Left lung (tissue), 10 donors: ENCODE measurements around the gene IFTAP. TPM values are rescaled to one million over a fixed set of nuclear protein-coding genes. Genes with fewer than 3 reads are reported as not detected.

Experiments
- ATAC-seq: fragments of 200-7000 bp; cut with Tn5 transposase; one replicate; pipeline ENCODE4 v1.9.1; 2020; ENCODE audit warnings: moderate library complexity
- DNase-seq, 4 donors: peaks; one replicate each; pipeline ENCODE4 v3.0.0-alpha.2; 2013 to 2020
- H3K27ac ChIP-seq, 2 donors: fragments of 200-600 bp; sonication (generic) in 1 of 2; one replicate each; pipeline versions ENCODE4 v1.5.0 to v1.8.0; 2020 to 2021
- H3K27me3 ChIP-seq, 2 donors: fragments of 200-600 bp; sonication (generic) in 1 of 2; one replicate each; pipeline versions ENCODE4 v1.5.0 to v1.8.0; 2020 to 2021
- H3K36me3 ChIP-seq, 2 donors: fragments of 200-600 bp; sonication (generic) in 1 of 2; one replicate each; pipeline versions ENCODE4 v1.5.0 to v1.8.0; 2020 to 2021
- H3K4me1 ChIP-seq, 2 donors: fragments of 200-600 bp; one replicate each; pipeline ENCODE4 v1.8.0; 2021
- H3K4me3 ChIP-seq, 2 donors: fragments of 200-600 bp; sonication (generic) in 1 of 2; one replicate each; pipeline versions ENCODE4 v1.5.0 to v1.8.0; 2020 to 2021; ENCODE audit warnings: mild to moderate bottlenecking in 1 of 2
- H3K9me3 ChIP-seq, 2 donors: fragments of 200-600 bp; sonication (generic) in 1 of 2; one replicate each; pipeline versions ENCODE4 v1.5.0 to v1.8.0; 2020 to 2021
- CTCF ChIP-seq, 2 donors: fragments of 200-600 bp; sonication (generic) in 1 of 2; IDR thresholded peaks; one replicate each; pipeline versions ENCODE4 v1.5.0 to v1.8.0; 2021; ENCODE audit warnings: antibody characterized with exemption in 2 of 2
- intact Hi-C, 2 donors: fragments of 100-400 bp; cut with DNase I; formaldehyde crosslinking; loops; one replicate each; pipeline versions ENCODE4 v1.11.2 to v1.14.2; 2022
- polyA plus RNA-seq, 6 donors: library from polyadenylated mRNA; unstranded; fragments of 120-200 nt; gene quantifications; one replicate each; pipeline ENCODE4 v1.2.1, GENCODE V29; 2013; ENCODE audit not compliant: insufficient read length in 6 of 6
- total RNA-seq, 2 donors: library from RNA; stranded (reverse); fragmentation: NEBNext Ultra II Directional; extraction: Animal tissue kit (Norgen Biotek cat#: 25700); gene quantifications; one replicate each; pipeline ENCODE4 v1.2.1, GENCODE V29; 2021
- donor health status: DM: no; HTN: yes; CAD: no.
- donor health status: DM: no; HTN: no; CAD: no.

The IFTAP gene
- total and polyA plus RNA-seq, 8 donors = 11.8 to 53.9 (median 48.4) TPM

DNA sequence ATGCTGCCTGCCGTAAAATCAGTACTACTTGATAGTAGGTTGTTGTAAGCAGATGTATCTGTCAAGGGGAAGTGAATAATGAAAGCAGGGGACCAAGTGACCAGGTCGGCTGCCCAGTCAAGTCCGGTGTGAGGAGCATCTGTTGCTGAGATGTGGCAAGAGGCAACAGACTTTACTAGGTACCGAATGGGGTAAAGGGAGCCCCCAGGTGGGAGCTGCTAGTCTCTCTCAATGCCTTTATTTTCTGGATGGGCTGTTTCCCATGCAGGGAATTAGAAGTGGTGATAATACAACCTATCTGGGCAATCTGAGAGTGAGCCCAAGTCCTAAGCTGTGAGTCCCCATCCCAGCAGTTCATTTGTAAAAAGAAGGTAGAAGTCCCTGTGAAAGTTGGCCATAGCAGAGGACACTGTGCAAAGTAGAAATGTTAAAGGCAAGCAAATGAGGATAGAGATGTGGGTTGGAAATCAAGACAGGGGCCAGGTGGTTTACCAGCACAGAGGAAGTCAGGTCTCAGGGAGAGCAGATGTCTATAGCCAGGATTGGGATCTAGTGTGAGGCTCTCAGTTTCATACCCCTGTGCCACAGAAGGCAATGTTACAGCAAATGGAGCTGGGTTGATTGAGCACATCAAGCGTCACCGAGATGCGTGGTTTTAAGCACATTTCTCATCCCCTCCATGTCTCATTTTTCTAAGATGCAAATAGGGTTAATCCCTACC lies 94.4 kb downstream of the IFTAP start:
- ATAC-seq (no peak), DNase-seq (no peak)
- H3K27me3 ChIP-seq = no peaks in the 10 kb centered on the region
- TF ChIP-seq CTCF (IDR thresholded peaks at IDR 0.05) = no peak
- no peaks in the 10 kb centered on the region for H3K36me3 ChIP-seq
- no peak overlapping the region for H3K27ac ChIP-seq
- H3K4me3 ChIP-seq = no peak overlapping the region
- intact Hi-C loops = no loop called here
- no peaks in the 10 kb centered on the region for H3K4me1 ChIP-seq
- no peaks in the 10 kb centered on the region for H3K9me3 ChIP-seq

GRCh38 chr11:36689442-36689841 lies 95.1 kb downstream of the IFTAP start:
- ATAC-seq (no peak), DNase-seq (no peak)
- Histone ChIP-seq H3K4me1 (no peaks in the 10 kb centered on the region), H3K9me3 (no peaks in the 10 kb centered on the region), H3K36me3 (no peaks in the 10 kb centered on the region), H3K27me3 (no peaks in the 10 kb centered on the region), H3K27ac (no peak overlapping the region), H3K4me3 (no peak overlapping the region)
- intact Hi-C loops = no loop called here
- no peak for TF ChIP-seq CTCF (IDR thresholded peaks at IDR 0.05)

DNA sequence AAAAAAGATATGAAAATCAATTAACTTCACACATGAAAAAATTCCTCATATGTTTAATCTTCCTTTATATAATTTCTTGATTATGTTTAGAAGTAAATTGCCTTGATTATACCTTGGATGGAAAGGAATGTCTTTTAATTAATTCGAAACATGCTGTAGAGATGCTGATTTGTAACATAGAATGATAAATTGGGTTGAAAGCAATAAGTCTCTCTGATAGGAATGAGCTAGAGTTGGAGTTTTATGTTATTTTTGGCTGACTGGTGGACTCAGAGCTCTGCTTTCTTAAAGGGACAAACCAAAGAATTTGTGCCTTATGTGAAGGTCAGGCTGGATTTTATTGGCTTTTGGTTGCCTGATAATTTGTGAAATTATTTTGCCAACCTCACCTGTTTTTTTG lies 98.4 kb downstream of the IFTAP start:
- H3K27me3 ChIP-seq = no peaks in the 10 kb centered on the region
- DNase-seq (no peak), ATAC-seq (no peak)
- H3K4me1 ChIP-seq = no peaks in the 10 kb centered on the region
- no peak for TF ChIP-seq CTCF (IDR thresholded peaks at IDR 0.05)
- no peak overlapping the region for H3K27ac ChIP-seq
- no peaks in the 10 kb centered on the region for H3K36me3 ChIP-seq
- intact Hi-C loops = no loop called here
- no peak overlapping the region for H3K4me3 ChIP-seq
- H3K9me3 ChIP-seq = no peaks in the 10 kb centered on the region

GRCh38 chr11:36693139-36693843 lies 99.0 kb downstream of the IFTAP start:
- TF ChIP-seq CTCF (IDR thresholded peaks at IDR 0.05) = no peak
- Histone ChIP-seq H3K27ac (no peak overlapping the region), H3K4me3 (no peak overlapping the region), H3K27me3 (no peaks in the 10 kb centered on the region), H3K36me3 (no peaks in the 10 kb centered on the region), H3K9me3 (no peaks in the 10 kb centered on the region), H3K4me1 (no peaks in the 10 kb centered on the region)
- ATAC-seq (no peak), DNase-seq (no peak)
- intact Hi-C loops = no loop called here

DNA sequence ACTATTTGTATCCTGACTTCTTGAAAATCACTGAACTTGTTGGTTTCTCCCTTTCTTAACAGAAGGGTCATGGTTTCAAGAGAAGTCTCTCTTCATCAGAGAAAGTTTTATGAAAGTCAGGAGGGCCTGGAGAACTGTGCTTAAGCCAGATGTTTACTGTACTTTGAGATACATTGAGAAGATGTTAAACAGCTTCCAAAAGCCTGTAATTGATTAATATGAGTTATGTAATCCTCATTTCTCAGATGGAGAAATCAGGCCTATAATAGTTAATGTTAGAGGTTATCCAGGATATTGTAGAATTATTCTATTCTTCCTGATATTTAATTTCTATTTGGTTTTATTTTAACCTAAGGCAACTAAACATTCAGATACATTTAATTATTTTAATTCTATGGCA lies 100.8 kb downstream of the IFTAP start:
- DNase-seq = no peak
- intact Hi-C loops = no loop called here
- ATAC-seq = no peak
- TF ChIP-seq CTCF (IDR thresholded peaks at IDR 0.05) = no peak
- H3K27me3 ChIP-seq = no peaks in the 10 kb centered on the region
- H3K36me3 ChIP-seq = no peaks in the 10 kb centered on the region
- no peaks in the 10 kb centered on the region for H3K9me3 ChIP-seq
- H3K4me3 ChIP-seq = no peak overlapping the region
- no peak overlapping the region for H3K27ac ChIP-seq
- no peaks in the 10 kb centered on the region for H3K4me1 ChIP-seq
